ENCODE results near the gene ACBD7.

ACBD7 gene

GRCh38 chr10:15088428-15089261 lies at the start of gene ACBD7:
TSS of gene ACBD7 (minus strand) at chr10:15088776. CDS start at chr10:15088728, 48 bp downstream.
- no peak for FAIRE-seq

- no peak for FAIRE-seq
Observed at GRCh38 chr10:15137636-15138035, 49.1 kb upstream of the ACBD7 start.

GRCh38 chr10:15137036-15137359 lies 48.4 kb upstream of the ACBD7 start:
- FAIRE-seq, result no peak

GRCh38 chr10:15136129-15137035 lies 47.8 kb upstream of the ACBD7 start:
- no peak for FAIRE-seq

GRCh38 chr10:15131330-15131729 lies 42.8 kb upstream of the ACBD7 start:
- FAIRE-seq, result no peak

- no peak for FAIRE-seq
Observed at GRCh38 chr10:15124908-15125307, 36.3 kb upstream of the ACBD7 start.

GRCh38 chr10:15124190-15124589 lies 35.6 kb upstream of the ACBD7 start:
- FAIRE-seq, result no peak

- no peak for FAIRE-seq
Observed at GRCh38 chr10:15123749-15124184, 35.2 kb upstream of the ACBD7 start.

- FAIRE-seq, result no peak
Observed at GRCh38 chr10:15122477-15123030, 34.0 kb upstream of the ACBD7 start.

- no peak for FAIRE-seq
Observed at GRCh38 chr10:15121707-15122106, 33.1 kb upstream of the ACBD7 start.

GRCh38 chr10:15120523-15120922 lies 31.9 kb upstream of the ACBD7 start:
- FAIRE-seq, result no peak

- no peak for FAIRE-seq
Observed at GRCh38 chr10:15118615-15119014, 30.0 kb upstream of the ACBD7 start.

- FAIRE-seq, result no peak
Observed at GRCh38 chr10:15116225-15116624, 27.6 kb upstream of the ACBD7 start.

- FAIRE-seq, result no peak
Observed at GRCh38 chr10:15113766-15114165, 25.2 kb upstream of the ACBD7 start.

GRCh38 chr10:15112657-15113056 lies 24.1 kb upstream of the ACBD7 start:
- FAIRE-seq, result no peak

- FAIRE-seq, result no peak
Observed at GRCh38 chr10:15106352-15107013, 17.9 kb upstream of the ACBD7 start.

GRCh38 chr10:15103513-15103912 lies 14.9 kb upstream of the ACBD7 start:
- no peak for FAIRE-seq

- no peak for FAIRE-seq
Observed at GRCh38 chr10:15099886-15100285, 11.3 kb upstream of the ACBD7 start.

- peak; percentile 53 for FAIRE-seq
Observed at GRCh38 chr10:15097011-15097812, 8.6 kb upstream of the ACBD7 start, which contains the start of gene RPP38. TSS of gene RPP38 (plus strand) at chr10:15097355. CDS start at chr10:15103315, 5,960 bp downstream.

GRCh38 chr10:15096661-15097010 lies 8.1 kb upstream of the ACBD7 start:
- FAIRE-seq, result no peak

- FAIRE-seq, result no peak
Observed at GRCh38 chr10:15092855-15093408, 4.4 kb upstream of the ACBD7 start.

- FAIRE-seq, result no peak
Observed at GRCh38 chr10:15091418-15091817, 2.8 kb upstream of the ACBD7 start.

Measured in islet of Langerhans (tissue), 1 donor.